Fibroblast of mammary gland (primary cell): ENCODE data around the gene MT1HL1.

Source experiments
- DNase-seq: peaks from one replicate; pipeline ENCODE4 v3.0.0-alpha.2; 2010; ENCODE audit warnings: low read depth
- H3K4me3 ChIP-seq: 2 replicates; pipeline ENCODE4 v1.5.1; 2011; ENCODE audit warnings: low read depth, mild to moderate bottlenecking, low read length, moderate library complexity; ENCODE audit not compliant: control insufficient read depth
- TF ChIP-seq, protein P1 (sequence below): conservative IDR thresholded peaks from 2 replicates; pipeline ENCODE4 v1.5.1; 2011; ENCODE audit warnings: low read depth, low read length, inconsistent platforms; ENCODE audit not compliant: control insufficient read depth, insufficient read depth

The MT1HL1 gene

DNA sequence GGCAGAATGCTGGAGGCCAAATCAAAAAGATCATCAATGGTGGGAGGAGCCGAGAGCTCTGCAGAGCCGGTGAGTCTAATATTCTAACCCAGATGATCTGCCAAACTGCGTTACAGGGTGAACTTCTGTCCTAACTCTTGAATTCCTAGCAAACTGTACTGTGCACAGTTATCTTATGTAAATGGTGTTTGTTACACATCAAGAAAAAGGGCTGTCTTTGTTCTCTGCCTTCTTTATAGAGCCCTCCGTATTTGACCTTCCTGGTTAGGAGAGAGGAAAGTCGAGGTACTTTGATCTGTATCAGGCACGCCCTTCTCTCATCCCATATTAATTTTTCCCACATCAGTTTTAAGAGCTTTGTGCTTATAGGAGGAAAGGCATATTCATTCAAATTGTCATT is 37.6 kb downstream of the MT1HL1 start:
- no peak for DNase-seq
- TF ChIP-seq, protein P1, sequence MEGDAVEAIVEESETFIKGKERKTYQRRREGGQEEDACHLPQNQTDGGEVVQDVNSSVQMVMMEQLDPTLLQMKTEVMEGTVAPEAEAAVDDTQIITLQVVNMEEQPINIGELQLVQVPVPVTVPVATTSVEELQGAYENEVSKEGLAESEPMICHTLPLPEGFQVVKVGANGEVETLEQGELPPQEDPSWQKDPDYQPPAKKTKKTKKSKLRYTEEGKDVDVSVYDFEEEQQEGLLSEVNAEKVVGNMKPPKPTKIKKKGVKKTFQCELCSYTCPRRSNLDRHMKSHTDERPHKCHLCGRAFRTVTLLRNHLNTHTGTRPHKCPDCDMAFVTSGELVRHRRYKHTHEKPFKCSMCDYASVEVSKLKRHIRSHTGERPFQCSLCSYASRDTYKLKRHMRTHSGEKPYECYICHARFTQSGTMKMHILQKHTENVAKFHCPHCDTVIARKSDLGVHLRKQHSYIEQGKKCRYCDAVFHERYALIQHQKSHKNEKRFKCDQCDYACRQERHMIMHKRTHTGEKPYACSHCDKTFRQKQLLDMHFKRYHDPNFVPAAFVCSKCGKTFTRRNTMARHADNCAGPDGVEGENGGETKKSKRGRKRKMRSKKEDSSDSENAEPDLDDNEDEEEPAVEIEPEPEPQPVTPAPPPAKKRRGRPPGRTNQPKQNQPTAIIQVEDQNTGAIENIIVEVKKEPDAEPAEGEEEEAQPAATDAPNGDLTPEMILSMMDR, result no peak

DNA sequence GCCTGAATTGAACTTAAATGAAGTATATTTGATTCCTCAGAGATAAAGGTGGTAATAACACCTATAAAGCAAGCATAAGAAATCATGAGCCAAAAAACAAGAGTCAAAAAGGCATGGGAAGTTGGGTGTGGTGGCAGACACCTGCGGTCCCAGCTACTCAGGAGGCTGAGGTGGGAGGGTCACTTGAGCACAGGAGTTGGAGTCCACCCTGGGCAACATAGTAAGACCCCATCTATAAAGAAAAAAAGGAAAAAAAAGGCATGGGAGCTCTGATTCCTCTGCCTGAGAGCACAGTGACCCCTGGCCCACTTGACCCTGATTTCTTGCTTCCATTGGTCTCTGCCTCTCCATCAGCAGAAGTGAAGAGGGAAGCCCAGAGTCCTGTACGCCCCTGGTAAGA is 40.3 kb downstream of the MT1HL1 start:
- TF ChIP-seq, protein P1, result no peak
- no peak for DNase-seq
- no peak overlapping the region for H3K4me3 ChIP-seq

More for the DNA sequence above, 37.6 kb downstream of the MT1HL1 start:
- no peak overlapping the region for H3K4me3 ChIP-seq

DNA sequence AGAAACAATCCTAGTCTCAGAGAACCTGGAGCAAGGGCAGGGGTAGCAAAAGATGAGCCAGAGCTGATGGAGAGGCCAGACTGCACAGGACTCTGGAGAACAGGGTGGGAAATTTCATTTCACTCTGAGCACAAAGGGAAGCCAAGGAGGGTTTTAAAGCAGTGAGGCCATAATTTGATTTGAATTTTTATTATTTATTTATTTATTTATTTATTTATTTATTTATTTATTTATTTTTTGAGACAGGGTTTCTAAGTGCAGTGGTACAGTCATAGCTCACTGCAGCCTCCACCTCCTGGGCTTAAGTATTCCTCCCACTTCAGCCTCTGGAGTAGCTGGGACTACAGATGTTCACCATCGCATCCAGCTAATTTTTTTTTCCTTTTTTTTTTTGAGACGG is 45.1 kb downstream of the MT1HL1 start:
- DNase-seq, result no peak
- no peak overlapping the region for H3K4me3 ChIP-seq
- TF ChIP-seq, protein P1, result no peak

DNA sequence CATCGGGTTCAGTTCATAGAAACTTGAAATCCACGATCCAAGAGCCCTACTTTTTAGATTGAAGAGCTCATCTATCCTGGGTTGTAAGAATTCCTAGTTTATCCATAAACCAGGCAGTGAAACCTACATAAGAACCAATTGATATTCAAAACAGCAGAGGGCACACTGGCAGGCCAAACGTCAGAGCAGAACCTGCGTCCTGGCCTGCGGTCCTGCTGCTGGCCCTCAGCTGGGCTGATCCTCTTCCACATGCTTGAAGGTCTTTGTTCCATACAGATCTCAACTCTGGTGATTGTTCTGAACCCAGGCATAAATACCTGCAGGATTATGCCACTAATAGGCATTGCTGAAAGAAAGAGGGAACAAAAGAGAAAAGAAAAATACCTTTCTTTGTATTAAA is 47.0 kb downstream of the MT1HL1 start:
- DNase-seq, result no peak
- TF ChIP-seq, protein P1, result no peak
- no peak overlapping the region for H3K4me3 ChIP-seq
